GM12873 (cell line): ENCODE measurements around the gene FARS2.

ENCODE experiments used
- CTCF ChIP-seq: IDR thresholded peaks from 2 replicates; pipeline ENCODE4 v1.5.1; 2012; ENCODE audit warnings: low read depth, mild to moderate bottlenecking, moderate library complexity, low read length, control low read depth; ENCODE audit not compliant: insufficient read depth; ENCODE audit errors: missing control alignments

Gene FARS2

GRCh38 chr6:5634525-5634924 is 373.2 kb downstream of the FARS2 start:
- TF ChIP-seq CTCF = no peak

DNA sequence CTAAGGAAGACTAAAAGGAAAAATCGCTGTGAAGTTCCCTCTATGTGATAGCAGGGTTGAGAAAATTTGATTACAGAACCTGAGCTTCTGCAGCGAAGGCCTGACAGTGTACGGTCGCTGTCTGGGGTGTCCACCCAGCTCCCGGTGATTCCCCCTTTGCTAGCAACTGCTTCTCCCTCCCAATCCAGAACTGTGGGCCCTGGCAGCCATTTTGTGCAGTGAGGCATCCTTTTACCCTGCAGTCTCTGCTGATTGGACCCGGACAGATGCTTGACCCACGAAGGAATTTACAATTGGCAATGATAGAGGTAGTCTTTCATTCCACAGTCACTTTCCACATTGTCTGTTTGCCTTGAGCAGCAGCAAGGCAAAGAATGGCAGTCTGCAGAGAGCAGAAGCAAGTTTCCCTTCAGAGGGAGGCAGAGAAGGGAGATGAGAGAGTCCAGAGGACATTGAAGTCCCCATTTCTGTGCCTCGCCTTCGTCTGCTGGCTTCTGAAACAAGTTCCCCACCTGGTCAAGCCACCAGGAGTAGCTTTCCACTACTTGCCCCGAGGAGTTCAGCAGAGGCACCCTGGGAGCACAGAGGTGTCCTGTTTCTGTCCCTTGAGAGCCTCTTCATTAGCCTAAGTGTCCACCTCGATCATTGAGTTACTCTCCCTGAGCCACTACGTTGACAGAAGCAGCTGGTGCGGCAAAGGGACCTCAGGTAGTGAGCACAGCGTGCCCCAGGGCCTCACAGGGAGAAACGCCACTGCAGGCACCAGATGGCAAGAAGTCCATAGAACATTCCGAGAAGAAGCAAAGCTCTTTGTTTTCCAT is 375.1 kb downstream of the FARS2 start:
- TF ChIP-seq CTCF = no peak

DNA sequence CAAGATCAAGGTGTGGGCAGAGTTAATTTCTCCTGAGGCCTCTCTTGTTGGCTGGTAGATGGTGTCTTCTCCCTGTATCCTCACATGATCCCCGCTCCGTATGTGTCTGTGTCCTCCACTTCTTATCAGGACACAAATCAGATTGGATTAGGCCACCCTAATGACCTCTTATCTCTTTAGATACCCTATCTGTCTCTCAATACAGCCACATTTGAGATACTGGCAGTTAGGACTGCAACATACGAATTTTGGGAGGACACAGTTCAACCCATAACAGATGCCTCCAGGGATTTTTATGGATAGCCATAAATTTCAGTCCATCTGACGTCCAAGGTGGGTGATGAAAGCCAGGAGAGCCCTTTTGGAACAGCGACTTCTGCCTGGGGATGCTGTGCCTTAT is 376.4 kb downstream of the FARS2 start:
- TF ChIP-seq CTCF = no peak

DNA sequence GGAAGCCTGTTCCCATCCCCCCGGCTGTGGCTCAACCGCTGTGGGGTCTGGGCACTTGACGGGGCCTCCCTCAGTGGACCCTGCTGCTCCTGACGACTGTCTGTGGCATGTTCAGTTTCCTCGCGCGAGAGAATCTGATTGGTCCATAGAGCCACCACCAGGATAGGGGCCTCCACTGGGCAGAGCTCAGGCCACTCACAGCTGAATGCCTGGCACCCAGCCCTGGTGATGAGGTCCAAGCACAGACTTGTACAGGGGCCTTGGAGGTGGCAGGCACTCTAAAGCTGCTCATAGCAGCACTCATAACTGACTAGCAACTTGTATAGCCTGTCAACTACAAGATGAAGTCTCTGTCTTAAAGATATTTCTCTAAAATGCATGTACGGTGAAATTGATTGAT is 377.4 kb downstream of the FARS2 start:
- no peak for TF ChIP-seq CTCF

- no peak for TF ChIP-seq CTCF
These were observed 377.9 kb downstream of the FARS2 start for GRCh38 chr6:5639193-5639592.

- TF ChIP-seq CTCF = no peak
These were observed 379.3 kb downstream of the FARS2 start for GRCh38 chr6:5640614-5641013.

GRCh38 chr6:5644523-5645185 is 383.3 kb downstream of the FARS2 start:
- TF ChIP-seq CTCF = no peak
